Activated CD4-positive, alpha-beta T cell treated with anti-CD3 and anti-CD28 coated beads, Interleukin-2, Interleukin-4, amounts not matched to agents 100 ng/mL and 50 ng/mL, durations not matched to agents 16 hours and 8 hours (primary cell): ENCODE data around the gene TFDP2.
A peak's percentile ranks its signal among the peaks of the same experiment; 100 is the strongest.
"Not testable (repeated sequence)": the region's sequence is repeated elsewhere in the genome, so short reads cannot be mapped to it uniquely, and the experiment has no call there.

Experiments used
- DNase-seq: peaks from one replicate; pipeline ENCODE4 v3.0.0-alpha.2; 2020; ENCODE audit warnings: low spot score

The TFDP2 gene, protein sequence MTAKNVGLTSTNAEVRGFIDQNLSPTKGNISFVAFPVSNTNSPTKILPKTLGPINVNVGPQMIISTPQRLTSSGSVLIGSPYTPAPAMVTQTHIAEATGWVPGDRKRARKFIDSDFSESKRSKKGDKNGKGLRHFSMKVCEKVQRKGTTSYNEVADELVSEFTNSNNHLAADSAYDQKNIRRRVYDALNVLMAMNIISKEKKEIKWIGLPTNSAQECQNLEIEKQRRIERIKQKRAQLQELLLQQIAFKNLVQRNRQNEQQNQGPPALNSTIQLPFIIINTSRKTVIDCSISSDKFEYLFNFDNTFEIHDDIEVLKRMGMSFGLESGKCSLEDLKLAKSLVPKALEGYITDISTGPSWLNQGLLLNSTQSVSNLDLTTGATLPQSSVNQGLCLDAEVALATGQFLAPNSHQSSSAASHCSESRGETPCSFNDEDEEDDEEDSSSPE

DNA sequence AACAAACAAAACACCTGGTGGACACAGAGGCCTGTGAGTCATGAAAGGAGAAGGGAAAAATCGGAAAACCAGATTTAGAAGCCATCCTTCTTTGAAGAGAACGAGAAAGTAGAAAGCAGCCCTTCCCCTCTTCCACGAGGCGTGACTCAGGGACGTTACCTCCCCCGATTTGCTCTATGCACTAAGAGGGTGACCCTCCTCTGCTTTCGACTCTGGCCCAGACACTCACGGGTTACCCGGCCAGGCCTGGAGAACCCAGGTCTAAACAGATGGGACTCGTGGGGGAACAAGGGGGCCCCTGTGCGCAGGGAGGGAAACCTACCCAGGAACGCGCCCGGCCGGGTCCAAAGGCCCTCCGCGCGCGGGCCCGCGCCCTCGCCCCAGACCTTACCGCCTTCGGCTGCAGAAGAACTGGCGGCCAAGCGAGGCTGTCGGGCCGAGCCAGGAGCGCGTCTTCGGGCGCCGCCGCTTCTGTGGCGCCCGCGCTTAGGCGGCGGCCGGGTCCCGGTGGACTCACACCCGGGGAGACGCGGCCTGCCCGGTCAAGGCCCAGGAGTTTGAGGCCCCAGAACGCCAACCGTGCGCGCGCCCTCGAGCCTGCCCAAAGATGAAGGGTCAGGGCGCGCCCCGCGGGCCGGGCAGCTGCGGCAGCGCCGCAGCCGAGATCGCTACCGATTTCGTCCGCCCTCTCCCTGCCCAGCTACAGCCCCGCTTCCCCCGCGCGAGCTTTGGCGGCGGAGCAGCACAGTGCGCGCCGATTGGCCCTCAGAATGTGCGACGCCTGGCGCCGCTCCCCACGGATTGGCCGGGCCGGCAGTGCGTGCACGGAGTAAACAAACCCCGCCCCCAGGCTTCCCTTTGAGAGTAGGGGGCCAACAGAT is at the start of gene TFDP2:
Gene TFDP2, minus strand, starts transcription at position 753 of the 881 bp plus-strand sequence. CDS start 47,795 bp downstream, outside the sequence.
- peak; percentile 84 for DNase-seq

DNA sequence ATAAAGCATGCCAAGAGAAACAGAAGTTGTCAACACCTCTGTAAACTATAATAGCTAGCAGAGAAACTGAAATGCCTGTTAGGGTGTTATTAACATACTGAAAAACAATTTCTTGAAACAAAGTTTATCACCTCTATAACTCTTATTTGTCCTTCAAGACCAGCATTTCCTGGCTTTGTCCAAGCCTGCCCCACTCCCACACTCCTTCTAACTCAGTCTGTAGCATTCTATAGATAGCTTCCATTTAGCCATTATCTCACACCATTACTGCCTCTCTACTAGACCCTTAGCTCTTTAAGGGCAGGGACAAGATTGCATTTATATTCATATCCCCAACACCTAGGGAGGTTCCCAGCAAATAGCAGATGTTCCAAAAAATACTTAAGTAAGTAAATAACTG is 39.5 kb upstream of the TFDP2 start:
- DNase-seq, result no peak

DNA sequence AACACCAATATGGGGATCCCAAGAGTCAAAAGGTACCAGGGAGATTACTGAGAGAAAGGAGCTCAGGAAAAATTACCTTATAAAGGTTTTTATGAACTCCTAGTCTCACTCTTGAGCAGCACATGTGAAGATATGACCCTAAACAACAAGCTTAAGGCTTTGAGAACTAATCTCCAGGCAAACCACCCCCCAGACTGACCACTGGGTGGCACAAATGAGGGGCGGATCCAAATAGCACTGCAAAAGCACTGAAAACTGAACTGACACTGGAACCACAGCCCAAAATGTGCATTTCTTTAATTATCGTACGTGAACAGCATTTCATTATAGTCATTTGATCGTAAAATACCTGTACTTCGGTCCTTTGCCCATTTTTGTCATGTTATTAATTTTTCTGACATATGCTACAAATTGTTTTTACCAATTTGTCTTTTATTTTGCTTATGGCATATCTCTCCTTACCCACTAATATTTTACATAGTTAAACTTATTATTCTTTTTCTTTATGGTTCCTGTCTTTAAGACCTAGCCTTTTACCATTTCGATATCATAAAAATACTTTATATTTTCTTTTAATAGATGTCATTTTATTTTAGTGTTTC is 31.5 kb upstream of the TFDP2 start:
- peak; percentile 11 for DNase-seq

- DNase-seq, result no peak
Measured at GRCh38 chr3:142175478-142175877, 26.1 kb upstream of the TFDP2 start.

GRCh38 chr3:142174559-142174958 is 25.2 kb upstream of the TFDP2 start:
- no peak for DNase-seq

GRCh38 chr3:142168514-142168913 is 19.2 kb upstream of the TFDP2 start:
- no peak for DNase-seq

DNA sequence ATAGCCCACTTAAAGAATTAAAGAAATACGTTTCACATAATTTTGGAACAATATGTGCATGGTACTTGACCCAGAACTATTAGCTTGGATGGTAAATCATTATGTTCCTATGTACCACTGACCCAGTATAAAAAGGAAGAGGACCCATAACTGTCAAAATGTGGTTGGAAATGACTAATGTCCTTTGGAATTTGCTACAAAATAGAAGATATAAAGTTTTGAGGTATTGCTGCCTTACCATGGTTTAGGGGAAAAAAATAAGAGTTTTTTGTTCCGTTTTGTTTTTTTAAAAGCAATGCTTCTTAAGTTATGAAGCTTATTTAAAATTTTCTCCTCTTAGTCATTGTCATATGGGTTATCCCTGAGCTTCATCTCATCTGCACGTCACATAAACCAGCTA is 15.8 kb upstream of the TFDP2 start:
- no peak for DNase-seq

DNA sequence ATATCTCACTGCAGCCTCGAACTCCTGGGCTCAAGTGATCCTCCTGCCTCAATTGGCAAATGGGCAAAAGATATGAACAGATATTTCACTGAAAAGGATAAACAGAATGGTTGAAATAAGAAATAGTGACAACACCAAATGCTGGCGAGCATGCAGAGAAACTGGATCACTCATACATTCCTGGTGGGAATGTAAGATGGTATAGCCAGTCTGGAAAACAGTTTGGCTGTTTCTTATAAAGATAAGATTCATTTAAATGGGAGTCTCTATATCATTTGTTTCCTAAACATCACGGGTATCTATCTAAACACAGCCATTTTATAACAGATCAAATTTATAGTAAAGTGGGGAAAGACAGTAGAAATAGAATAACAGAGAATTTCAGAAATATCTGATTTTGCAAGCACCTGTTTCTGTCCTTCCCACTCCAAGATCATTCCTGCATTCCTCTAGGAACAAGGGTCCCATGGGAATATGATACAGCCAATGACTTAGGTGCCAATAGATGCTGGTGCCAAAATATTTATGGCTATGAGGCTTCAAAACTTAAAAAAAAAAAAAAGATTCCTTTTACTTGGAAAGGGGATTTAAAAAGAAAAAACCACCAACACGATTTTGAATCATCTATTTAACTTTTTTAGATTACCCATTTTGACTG is 9.9 kb upstream of the TFDP2 start:
- no peak for DNase-seq

DNA sequence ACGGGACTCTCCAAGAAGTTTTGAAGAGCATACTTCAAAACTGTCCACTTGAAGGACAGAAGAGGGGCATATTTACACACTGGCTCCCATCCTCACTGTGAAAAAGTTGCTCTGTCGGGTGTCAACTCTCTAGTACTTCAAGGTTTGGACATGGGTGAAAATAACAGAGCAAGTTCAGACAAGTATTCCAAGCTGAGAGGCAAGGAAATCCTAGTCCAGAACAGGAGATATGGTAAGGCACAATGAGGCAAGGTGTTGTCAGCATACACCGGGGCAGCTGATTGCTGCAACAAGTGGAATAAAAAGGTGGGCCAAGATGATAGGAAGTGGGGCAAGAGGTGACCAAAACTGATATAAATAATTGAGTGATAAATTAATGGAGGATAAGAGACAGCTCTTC is 4.8 kb upstream of the TFDP2 start:
- no peak for DNase-seq

DNA sequence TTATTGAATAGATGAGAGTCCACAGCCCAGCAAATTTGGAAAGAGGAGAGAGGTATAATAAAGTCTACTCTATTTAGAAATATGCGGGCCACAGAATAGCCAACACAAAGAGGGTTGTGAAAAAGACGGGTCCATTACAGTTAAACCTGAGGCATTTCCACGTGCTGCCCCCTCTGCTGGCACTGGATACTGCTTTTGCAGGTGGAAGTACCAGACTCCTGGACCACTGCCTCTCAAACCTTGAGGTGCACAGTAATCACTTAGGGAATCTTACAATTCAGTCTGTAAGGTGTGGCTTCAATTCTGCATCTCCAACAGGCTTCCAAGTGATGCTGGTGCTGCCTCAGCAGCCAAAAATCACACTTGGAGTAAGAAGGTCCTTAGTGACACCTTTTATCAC is 3.0 kb upstream of the TFDP2 start:
- no peak for DNase-seq

DNA sequence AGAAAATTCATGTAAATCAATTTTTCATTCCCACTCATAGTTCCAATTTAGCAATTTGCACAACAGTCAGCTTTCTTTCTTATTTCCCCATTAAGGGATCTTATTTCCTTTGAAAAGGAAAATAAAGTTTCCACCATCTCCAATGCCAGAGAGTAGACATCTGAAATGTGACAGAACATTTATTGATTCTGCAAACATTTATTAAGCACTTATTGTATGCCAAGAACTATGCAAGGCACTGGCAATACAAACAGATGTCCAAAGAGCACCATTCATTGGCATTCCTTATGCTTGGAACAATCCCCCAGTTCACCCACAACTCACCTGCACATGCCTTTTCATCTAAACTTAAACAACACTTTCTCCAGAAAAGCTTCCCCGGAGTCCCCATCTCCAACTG is 2.5 kb upstream of the TFDP2 start:
- DNase-seq, result no peak

DNA sequence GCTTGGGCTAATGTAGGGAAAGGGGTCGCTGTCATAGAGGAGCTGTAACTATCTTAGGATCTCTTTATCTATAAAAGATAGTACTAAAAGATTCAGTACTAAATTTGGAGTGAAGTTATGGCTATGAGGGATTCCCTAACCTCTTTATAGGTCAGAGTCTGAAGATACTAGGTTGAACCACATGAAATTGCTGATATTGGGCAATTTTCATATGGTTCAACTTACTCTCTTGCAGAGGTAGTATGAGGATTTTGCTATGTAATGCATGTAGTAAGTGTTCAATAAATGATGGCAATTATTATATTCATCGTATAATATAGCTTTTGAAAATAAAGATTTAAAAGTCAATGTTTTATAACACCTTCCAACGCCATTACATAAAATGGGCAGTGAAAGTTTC is 1.9 kb upstream of the TFDP2 start:
- DNase-seq, result no peak

DNA sequence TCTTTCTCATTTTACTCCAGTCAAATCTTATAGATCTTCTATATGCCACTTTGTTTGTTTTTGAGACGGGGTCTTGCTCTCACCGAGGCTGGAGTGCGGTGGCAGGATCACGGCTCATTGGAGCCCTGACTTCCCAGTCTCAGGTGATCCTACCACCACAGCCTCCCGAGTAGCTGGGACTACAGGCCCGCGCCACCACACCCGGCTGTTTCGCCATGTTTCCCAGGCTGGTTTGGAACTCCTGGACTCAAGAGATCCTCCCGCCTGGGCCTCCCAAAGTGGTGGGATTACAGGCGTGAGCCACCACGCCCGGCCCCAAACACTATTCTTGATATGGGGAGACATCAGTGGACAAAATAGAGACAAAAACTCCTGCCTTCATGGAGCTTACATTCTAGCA is 927 bp upstream of the TFDP2 start:
- DNase-seq, result no peak

GRCh38 chr3:142149673-142149992 is 289 bp upstream of the TFDP2 start:
- no peak for DNase-seq

- DNase-seq, result no peak
Measured at GRCh38 chr3:142148044-142148791, 1.1 kb downstream of the TFDP2 start.

- DNase-seq, result not testable (repeated sequence)
Measured at GRCh38 chr3:142144587-142144986, 4.8 kb downstream of the TFDP2 start.

- DNase-seq, result not testable (repeated sequence)
Measured at GRCh38 chr3:142140608-142141285, 8.6 kb downstream of the TFDP2 start.

- not testable (repeated sequence) for DNase-seq
Measured at GRCh38 chr3:142137089-142137488, 12.3 kb downstream of the TFDP2 start.

DNA sequence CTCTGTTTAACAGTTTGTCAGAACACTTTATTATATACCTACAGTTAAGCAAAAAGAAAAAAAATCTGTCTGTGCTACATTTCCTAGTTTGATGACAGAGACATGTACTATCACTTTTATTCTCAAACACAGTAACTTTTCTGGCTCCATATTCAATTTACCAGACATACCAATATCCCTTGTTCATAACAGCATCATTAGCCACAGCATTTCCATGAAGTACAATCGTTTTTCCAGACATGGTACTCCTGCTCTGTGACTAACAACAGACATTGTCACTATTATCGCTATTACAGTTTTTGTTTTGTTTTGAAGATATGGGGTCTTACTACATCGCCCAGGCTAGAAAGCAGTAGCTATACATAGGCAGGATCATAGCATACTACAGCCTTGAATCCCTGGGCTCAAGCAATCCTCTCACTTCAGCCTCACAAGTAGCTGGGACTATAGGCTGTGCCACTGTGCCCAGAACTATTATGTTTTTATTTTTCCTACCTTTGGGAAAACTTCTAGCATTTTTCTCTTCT is 14.5 kb downstream of the TFDP2 start:
- DNase-seq, result no peak

DNA sequence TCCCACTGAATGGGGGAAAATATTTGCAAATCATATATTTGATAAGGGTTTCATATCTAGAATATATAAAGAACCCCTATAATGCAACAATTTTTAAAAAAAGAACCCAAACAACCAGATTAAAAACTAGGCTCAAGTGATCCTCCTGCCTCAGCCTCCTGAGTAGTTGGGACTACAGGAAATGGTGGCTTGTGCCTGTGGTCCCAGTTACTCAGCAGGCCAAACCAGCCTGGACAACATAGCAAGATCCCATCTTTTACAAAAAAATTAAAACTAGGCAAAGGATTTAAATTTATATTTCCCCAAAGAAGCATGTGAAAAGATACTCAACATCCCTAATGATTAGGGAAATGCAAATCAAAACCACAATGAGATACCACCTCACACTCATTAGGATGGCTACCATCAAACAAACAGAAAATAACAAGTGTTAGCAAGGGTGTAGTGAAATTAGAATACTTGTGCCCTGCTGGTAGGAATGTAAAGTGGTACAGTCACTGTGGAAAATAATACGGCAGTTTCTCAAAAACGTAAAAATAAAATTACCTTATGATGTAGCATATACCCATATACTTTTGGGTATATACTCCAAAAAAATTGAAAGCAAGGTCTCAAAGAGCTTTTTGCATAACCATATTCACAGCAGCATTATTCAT is 19.7 kb downstream of the TFDP2 start:
- no peak for DNase-seq
